Kidney (tissue), 14 donors: ENCODE results near the gene PEDS1. TPM values are rescaled to one million over a fixed set of nuclear protein-coding genes. Genes with fewer than 3 reads are reported as not detected.
A peak's percentile ranks its signal among the peaks of the same experiment; 100 is the strongest.
"Not testable (repeated sequence)": the region's sequence is repeated elsewhere in the genome, so short reads cannot be mapped to it uniquely, and the experiment has no call there.

Source experiments
- DNase-seq, 5 donors: peaks; one replicate each; pipeline ENCODE4 v3.0.0-alpha.2; 2013 to 2020
- FAIRE-seq: peaks from 2 replicates; lab custom pipeline; 2012; peaks lifted over from hg19 to GRCh38; lab: Jason Lieb, UNC
- H3K27ac ChIP-seq, 2 donors: one replicate each; pipeline ENCODE4 v1.7.0; 2013; ENCODE audit warnings: low read depth in 2 of 2, low read length in 2 of 2, inconsistent platforms in 1 of 2
- H3K27me3 ChIP-seq: one replicate; pipeline ENCODE4 v1.7.1; 2013; ENCODE audit warnings: low read length, inconsistent platforms; ENCODE audit not compliant: control insufficient read depth, insufficient read depth
- H3K36me3 ChIP-seq, 3 donors: one replicate each; pipeline versions ENCODE4 v1.7.0 to v1.7.1; 2013; ENCODE audit warnings: low read length in 3 of 3, control low read depth in 1 of 3, inconsistent platforms in 1 of 3; ENCODE audit not compliant: insufficient read depth in 3 of 3, control insufficient read depth in 2 of 3
- H3K4me1 ChIP-seq, 3 donors: one replicate each; pipeline versions ENCODE4 v1.7.0 to v1.7.1; 2013; ENCODE audit warnings: low read length in 3 of 3, inconsistent platforms in 1 of 3, low read depth in 1 of 3; ENCODE audit not compliant: control insufficient read depth in 2 of 3, insufficient read depth in 2 of 3
- H3K4me3 ChIP-seq, 3 donors: one replicate each; pipeline versions ENCODE4 v1.7.0 to v1.8.1; 2013; ENCODE audit warnings: low read length in 3 of 3, control low read depth in 1 of 3, inconsistent platforms in 1 of 3
- H3K9ac ChIP-seq, 3 donors: one replicate each; pipeline versions ENCODE4 v1.7.0 to v1.7.1; 2013; ENCODE audit warnings: low read length in 3 of 3, control low read depth in 1 of 3, inconsistent platforms in 1 of 3
- H3K9me3 ChIP-seq, 3 donors: one replicate each; pipeline versions ENCODE4 v1.7.0 to v1.7.1; 2013; ENCODE audit warnings: low read length in 3 of 3, control low read depth in 1 of 3, inconsistent platforms in 1 of 3; ENCODE audit not compliant: control insufficient read depth in 2 of 3, insufficient read depth in 1 of 3
- CTCF ChIP-seq: IDR thresholded peaks from 3 replicates; pipeline ENCODE4 v1.5.1; 2012; ENCODE audit warnings: mild to moderate bottlenecking, moderate library complexity, borderline replicate concordance; ENCODE audit not compliant: insufficient read depth; ENCODE audit errors: extremely low read depth
- intact Hi-C: fragments of 100-400 bp; cut with DNase I; formaldehyde crosslinking; loops from one replicate; pipeline ENCODE4 v1.11.1; 2022
- polyA plus RNA-seq: library from polyadenylated mRNA; stranded (reverse); fragments of 350-450 nt; fragmentation: Illumina TruSeq; extraction: RNeasy Lipid Tissue Mini Kit (QIAGEN cat#74804); gene quantifications from one replicate; pipeline ENCODE4 v1.2.3, GENCODE V29; 2014; ENCODE audit warnings: low read depth, low replicate concordance; ENCODE audit not compliant: insufficient read depth
- total RNA-seq: library from RNA; stranded (reverse); fragmentation: NEBNext Ultra II Directional; extraction: Animal tissue kit (Norgen Biotek cat#: 25700); gene quantifications from one replicate; pipeline ENCODE4 v1.2.1, GENCODE V29; 2021
- donor health status: control.
- donor health status: control.
- donor health status: control.
- donor health status: control.
- donor health status: control.
- donor health status: DM: yes; HTN: yes; CAD: no.
- donor health status: Normal renal cell carcinoma (clear cell type).

The PEDS1 gene
- total and polyA plus RNA-seq, 2 donors from 2014 or later, result 16.3 to 18.3 TPM

- no peak for TF ChIP-seq CTCF
- Histone ChIP-seq H3K27me3 (no peaks in the 10 kb centered on the region), H3K9ac (peak overlapping the region; percentile 52 to 75 (median 72)), H3K9me3 (no peaks in the 10 kb centered on the region), H3K27ac (peak overlapping the region; percentile 91 to 93), H3K36me3 (no peaks in the 10 kb centered on the region), H3K4me1 (peaks cover 6 to 7% (median 7%) of the 10 kb centered on the region in 3 donors), H3K4me3 (peak overlapping the region; percentile 52 to 72 (median 62))
- intact Hi-C loops, result no loop called here
- DNase-seq, result peak; percentile 96 to 99 (median 98)
- FAIRE-seq, result peak; percentile 69
Observed at GRCh38 chr20:50165684-50166554, 12.4 kb upstream of the PEDS1 start.

- intact Hi-C loops, result no loop called here
Observed at GRCh38 chr20:50163570-50164317, 10.2 kb upstream of the PEDS1 start.

GRCh38 chr20:50161494-50161893 is 8.0 kb upstream of the PEDS1 start:
- H3K9ac ChIP-seq, H3K36me3 ChIP-seq, H3K27me3 ChIP-seq, H3K27ac ChIP-seq, FAIRE-seq, H3K9me3 ChIP-seq, DNase-seq, H3K4me1 ChIP-seq, intact Hi-C loops, H3K4me3 ChIP-seq: not testable (repeated sequence)

More at GRCh38 chr20:50163570-50164317, 10.2 kb upstream of the PEDS1 start:
- no peak overlapping the region for H3K27ac ChIP-seq
- no peak overlapping the region for H3K9ac ChIP-seq
- H3K27me3 ChIP-seq, result no peaks in the 10 kb centered on the region
- no peak overlapping the region for H3K4me3 ChIP-seq
- no peak for TF ChIP-seq CTCF
- DNase-seq, result no peak
- peaks cover 6 to 7% (median 7%) of the 10 kb centered on the region in 3 donors for H3K4me1 ChIP-seq
- H3K9me3 ChIP-seq, result no peaks in the 10 kb centered on the region
- H3K36me3 ChIP-seq, result no peaks in the 10 kb centered on the region
- FAIRE-seq, result no peak

GRCh38 chr20:50153153-50153499 is 397 bp downstream of the PEDS1 start:
- Histone ChIP-seq H3K27ac (peak overlapping the region; percentile 65 to 74), H3K36me3 (no peaks in the 10 kb centered on the region), H3K4me3 (peak overlapping the region; percentile 52 to 86 (median 76)), H3K4me1 (peaks cover 4 to 27% (median 12%) of the 10 kb centered on the region in 3 donors), H3K9me3 (no peaks in the 10 kb centered on the region), H3K9ac (peak overlapping the region; percentile 26 to 97 (median 81)), H3K27me3 (no peaks in the 10 kb centered on the region)
- intact Hi-C loops, result no loop called here
- TF ChIP-seq CTCF, result no peak
- FAIRE-seq (no peak), DNase-seq (peak in 1 of 5 donors; percentile 82)
